HEK293T (cell line): ENCODE results near the gene ZNF32.

Source experiments
- ARNT ChIP-seq: fragments of 450-650 bp; IDR thresholded peaks from 2 replicates; pipeline ENCODE4 v1.6.1; 2017; ENCODE audit warnings: mild to moderate bottlenecking
- BHLHE40 ChIP-seq: fragments of 450-650 bp; IDR thresholded peaks from 2 replicates; pipeline ENCODE4 v1.6.1; 2016; ENCODE audit warnings: mild to moderate bottlenecking, moderate library complexity, borderline replicate concordance
- CTBP1 ChIP-seq: fragments of 450-650 bp; IDR thresholded peaks from 2 replicates; pipeline ENCODE4 v1.6.1; 2016; ENCODE audit warnings: borderline replicate concordance
- ELF4 ChIP-seq: fragments of 450-650 bp; IDR thresholded peaks from 2 replicates; pipeline ENCODE4 v1.6.1; 2017; ENCODE audit warnings: antibody characterized with exemption
- FOXA1 ChIP-seq: fragments of 450-650 bp; IDR thresholded peaks from 2 replicates; pipeline ENCODE4 v1.6.1; 2016; ENCODE audit warnings: mild to moderate bottlenecking
- FOXK2 ChIP-seq: fragments of 450-650 bp; IDR thresholded peaks from 2 replicates; pipeline ENCODE4 v1.6.1; 2016; ENCODE audit warnings: mild to moderate bottlenecking
- FOXM1 ChIP-seq: fragments of 450-650 bp; IDR thresholded peaks from 2 replicates; pipeline ENCODE4 v1.6.1; 2017; ENCODE audit warnings: mild to moderate bottlenecking, borderline replicate concordance
- HDGF ChIP-seq: fragments of 450-650 bp; IDR thresholded peaks from 2 replicates; pipeline ENCODE4 v1.6.1; 2017; ENCODE audit warnings: antibody characterized with exemption, borderline replicate concordance
- PKNOX1 ChIP-seq: fragments of 450-650 bp; IDR thresholded peaks from 2 replicates; pipeline ENCODE4 v1.6.1; 2016
- SUZ12 ChIP-seq: fragments of 450-650 bp; IDR thresholded peaks from 2 replicates; pipeline ENCODE4 v1.6.1; 2016; ENCODE audit warnings: mild to moderate bottlenecking
- TARDBP ChIP-seq: fragments of 450-650 bp; IDR thresholded peaks from 2 replicates; pipeline ENCODE4 v1.6.1; 2016
- ZNF384 ChIP-seq: fragments of 450-650 bp; IDR thresholded peaks from 2 replicates; pipeline ENCODE4 v1.6.1; 2016

- TF ChIP-seq ELF4 (no peak), SUZ12 (no peak), FOXM1 (no peak), HDGF (no peak), ARNT (no peak), FOXK2 (no peak), PKNOX1 (no peak), FOXA1 (no peak), TARDBP (no peak), CTBP1 (no peak), BHLHE40 (no peak), ZNF384 (no peak)
Observed at GRCh38 chr10:43594944-43595589, 53.6 kb downstream of the ZNF32 start.
